ENCODE data around the gene FBXO48.

DNA sequence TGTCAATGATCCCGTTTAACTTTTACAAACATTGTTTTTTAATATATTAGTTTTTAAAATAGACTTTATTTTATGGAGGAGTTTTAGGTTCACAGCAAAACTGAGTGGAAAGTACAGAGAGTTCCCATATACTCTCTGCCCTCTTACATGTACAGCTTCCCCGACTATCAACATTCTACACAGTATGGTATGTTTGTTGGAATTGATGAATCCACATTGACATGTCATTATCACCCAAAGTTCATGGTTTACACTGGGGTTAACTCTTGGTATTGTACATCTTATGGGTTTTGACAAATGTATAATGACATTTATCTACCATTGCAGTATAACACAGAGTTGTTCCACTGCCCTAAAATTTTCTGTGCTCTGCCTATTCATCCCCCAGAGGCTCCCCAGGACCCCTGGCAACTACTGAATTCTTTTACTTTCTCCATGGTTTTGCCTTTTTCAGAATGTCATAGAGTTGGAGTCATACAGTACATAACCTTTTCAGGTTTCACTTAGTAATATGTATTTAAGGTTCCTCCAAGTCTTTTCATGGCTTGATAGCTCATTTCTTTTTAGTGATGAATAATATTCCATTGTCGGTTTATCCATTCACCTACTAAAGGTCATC is 5.8 kb upstream of the FBXO48 start:
- TF ChIP-seq, protein P1, sequence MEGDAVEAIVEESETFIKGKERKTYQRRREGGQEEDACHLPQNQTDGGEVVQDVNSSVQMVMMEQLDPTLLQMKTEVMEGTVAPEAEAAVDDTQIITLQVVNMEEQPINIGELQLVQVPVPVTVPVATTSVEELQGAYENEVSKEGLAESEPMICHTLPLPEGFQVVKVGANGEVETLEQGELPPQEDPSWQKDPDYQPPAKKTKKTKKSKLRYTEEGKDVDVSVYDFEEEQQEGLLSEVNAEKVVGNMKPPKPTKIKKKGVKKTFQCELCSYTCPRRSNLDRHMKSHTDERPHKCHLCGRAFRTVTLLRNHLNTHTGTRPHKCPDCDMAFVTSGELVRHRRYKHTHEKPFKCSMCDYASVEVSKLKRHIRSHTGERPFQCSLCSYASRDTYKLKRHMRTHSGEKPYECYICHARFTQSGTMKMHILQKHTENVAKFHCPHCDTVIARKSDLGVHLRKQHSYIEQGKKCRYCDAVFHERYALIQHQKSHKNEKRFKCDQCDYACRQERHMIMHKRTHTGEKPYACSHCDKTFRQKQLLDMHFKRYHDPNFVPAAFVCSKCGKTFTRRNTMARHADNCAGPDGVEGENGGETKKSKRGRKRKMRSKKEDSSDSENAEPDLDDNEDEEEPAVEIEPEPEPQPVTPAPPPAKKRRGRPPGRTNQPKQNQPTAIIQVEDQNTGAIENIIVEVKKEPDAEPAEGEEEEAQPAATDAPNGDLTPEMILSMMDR (IDR thresholded peaks at IDR 0.05) = no peak
- no peak for TF ChIP-seq POLR2AphosphoS5 (IDR thresholded peaks at IDR 0.05; ENCODE audit: low read depth, low read length)
- TF ChIP-seq, protein P2, sequence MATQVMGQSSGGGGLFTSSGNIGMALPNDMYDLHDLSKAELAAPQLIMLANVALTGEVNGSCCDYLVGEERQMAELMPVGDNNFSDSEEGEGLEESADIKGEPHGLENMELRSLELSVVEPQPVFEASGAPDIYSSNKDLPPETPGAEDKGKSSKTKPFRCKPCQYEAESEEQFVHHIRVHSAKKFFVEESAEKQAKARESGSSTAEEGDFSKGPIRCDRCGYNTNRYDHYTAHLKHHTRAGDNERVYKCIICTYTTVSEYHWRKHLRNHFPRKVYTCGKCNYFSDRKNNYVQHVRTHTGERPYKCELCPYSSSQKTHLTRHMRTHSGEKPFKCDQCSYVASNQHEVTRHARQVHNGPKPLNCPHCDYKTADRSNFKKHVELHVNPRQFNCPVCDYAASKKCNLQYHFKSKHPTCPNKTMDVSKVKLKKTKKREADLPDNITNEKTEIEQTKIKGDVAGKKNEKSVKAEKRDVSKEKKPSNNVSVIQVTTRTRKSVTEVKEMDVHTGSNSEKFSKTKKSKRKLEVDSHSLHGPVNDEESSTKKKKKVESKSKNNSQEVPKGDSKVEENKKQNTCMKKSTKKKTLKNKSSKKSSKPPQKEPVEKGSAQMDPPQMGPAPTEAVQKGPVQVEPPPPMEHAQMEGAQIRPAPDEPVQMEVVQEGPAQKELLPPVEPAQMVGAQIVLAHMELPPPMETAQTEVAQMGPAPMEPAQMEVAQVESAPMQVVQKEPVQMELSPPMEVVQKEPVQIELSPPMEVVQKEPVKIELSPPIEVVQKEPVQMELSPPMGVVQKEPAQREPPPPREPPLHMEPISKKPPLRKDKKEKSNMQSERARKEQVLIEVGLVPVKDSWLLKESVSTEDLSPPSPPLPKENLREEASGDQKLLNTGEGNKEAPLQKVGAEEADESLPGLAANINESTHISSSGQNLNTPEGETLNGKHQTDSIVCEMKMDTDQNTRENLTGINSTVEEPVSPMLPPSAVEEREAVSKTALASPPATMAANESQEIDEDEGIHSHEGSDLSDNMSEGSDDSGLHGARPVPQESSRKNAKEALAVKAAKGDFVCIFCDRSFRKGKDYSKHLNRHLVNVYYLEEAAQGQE (IDR thresholded peaks at IDR 0.05; ENCODE audit: insufficient read depth in 1 of 2, low read depth in 2 of 2, low read length in 1 of 2) = no peak

Measured in Panc1 (cell line).